Suprapubic skin (tissue), 4 donors: ENCODE measurements around the gene VPS26A.

Source experiments
- POLR2A ChIP-seq, 2 donors: fragments of 450-650 bp; IDR thresholded peaks; one replicate each; pipeline ENCODE4 v1.6.1; 2017; ENCODE audit warnings: antibody characterized with exemption in 2 of 2, mild to moderate bottlenecking in 2 of 2, moderate library complexity in 2 of 2
- POLR2AphosphoS5 ChIP-seq, 3 donors: sonication (generic); formaldehyde crosslinking; IDR thresholded peaks; one replicate each; pipeline ENCODE4 v1.6.1; 2017; ENCODE audit warnings: antibody characterized with exemption in 3 of 3
- TF ChIP-seq, protein P1 (sequence below), 2 donors: fragments of 200-600 bp in 1 of 2; fragments of 450-650 bp in 1 of 2; sonication (generic) in 1 of 2; IDR thresholded peaks; one replicate each; pipeline ENCODE4 v1.5.1; 2016 to 2019; ENCODE audit warnings: antibody characterized with exemption in 2 of 2, mild to moderate bottlenecking in 1 of 2, moderate library complexity in 1 of 2

DNA sequence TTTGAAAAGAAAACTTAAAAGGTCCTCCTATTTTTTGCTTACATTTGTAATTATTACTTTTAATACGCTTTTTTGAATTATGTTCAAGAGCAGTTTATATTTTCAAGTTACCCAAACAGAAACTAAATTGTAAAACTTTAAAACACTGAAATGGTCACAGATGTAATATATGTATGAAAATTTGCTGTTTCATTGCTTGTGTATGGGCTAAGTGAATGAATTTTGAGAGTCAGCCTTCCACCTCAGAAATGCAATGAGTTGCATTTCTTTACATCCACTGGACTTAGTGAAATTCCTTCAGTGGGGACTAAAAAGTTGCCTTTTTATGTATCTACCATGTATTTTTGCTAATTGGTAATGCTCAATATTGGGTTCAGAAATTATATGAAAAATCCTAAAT lies 1.6 kb downstream of the VPS26A start:
- TF ChIP-seq, protein P1, sequence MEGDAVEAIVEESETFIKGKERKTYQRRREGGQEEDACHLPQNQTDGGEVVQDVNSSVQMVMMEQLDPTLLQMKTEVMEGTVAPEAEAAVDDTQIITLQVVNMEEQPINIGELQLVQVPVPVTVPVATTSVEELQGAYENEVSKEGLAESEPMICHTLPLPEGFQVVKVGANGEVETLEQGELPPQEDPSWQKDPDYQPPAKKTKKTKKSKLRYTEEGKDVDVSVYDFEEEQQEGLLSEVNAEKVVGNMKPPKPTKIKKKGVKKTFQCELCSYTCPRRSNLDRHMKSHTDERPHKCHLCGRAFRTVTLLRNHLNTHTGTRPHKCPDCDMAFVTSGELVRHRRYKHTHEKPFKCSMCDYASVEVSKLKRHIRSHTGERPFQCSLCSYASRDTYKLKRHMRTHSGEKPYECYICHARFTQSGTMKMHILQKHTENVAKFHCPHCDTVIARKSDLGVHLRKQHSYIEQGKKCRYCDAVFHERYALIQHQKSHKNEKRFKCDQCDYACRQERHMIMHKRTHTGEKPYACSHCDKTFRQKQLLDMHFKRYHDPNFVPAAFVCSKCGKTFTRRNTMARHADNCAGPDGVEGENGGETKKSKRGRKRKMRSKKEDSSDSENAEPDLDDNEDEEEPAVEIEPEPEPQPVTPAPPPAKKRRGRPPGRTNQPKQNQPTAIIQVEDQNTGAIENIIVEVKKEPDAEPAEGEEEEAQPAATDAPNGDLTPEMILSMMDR (IDR thresholded peaks at IDR 0.05): no peak
- TF ChIP-seq POLR2A (IDR thresholded peaks at IDR 0.05) (no peak), POLR2AphosphoS5 (IDR thresholded peaks at IDR 0.05) (no peak)
